ENCODE measurements around the gene ERFL. TPM values are rescaled to one million over a fixed set of nuclear protein-coding genes. Genes with fewer than 3 reads are reported as not detected.

The ERFL gene
- total RNA-seq, 1 donor from 2014 or later = not detected

- TF ChIP-seq CTCF (IDR thresholded peaks at IDR 0.05) = no peak
- Histone ChIP-seq H3K36me3 (peaks cover 37 to 43% of the 10 kb centered on the region in 2 donors), H3K27ac (no peak overlapping the region), H3K9me3 (no peaks in the 10 kb centered on the region), H3K4me3 (no peak overlapping the region), H3K27me3 (peaks cover 4% of the 10 kb centered on the region), H3K4me1 (no peaks in the 10 kb centered on the region)
- DNase-seq (ENCODE audit: low spot score in 2 of 2) = no peak
- intact Hi-C loops (cut with DNase I) = no loop called here
Observed at GRCh38 chr19:41907994-41908615, 20.1 kb downstream of the ERFL start.

GRCh38 chr19:41906916-41907680 is 21.2 kb downstream of the ERFL start:
- no peaks in the 10 kb centered on the region for H3K4me1 ChIP-seq
- no peak overlapping the region for H3K4me3 ChIP-seq
- H3K27ac ChIP-seq = no peak overlapping the region
- H3K9me3 ChIP-seq = no peaks in the 10 kb centered on the region
- intact Hi-C loops (cut with DNase I) = no loop called here
- H3K36me3 ChIP-seq = peaks cover 47 to 53% of the 10 kb centered on the region in 2 donors
- DNase-seq (ENCODE audit: low spot score in 2 of 2) = no peak
- no peaks in the 10 kb centered on the region for H3K27me3 ChIP-seq
- TF ChIP-seq CTCF (IDR thresholded peaks at IDR 0.05) = no peak

GRCh38 chr19:41906271-41906670 is 22.0 kb downstream of the ERFL start:
- no peak for DNase-seq (ENCODE audit: low spot score in 2 of 2)
- H3K4me3 ChIP-seq = no peak overlapping the region
- no peaks in the 10 kb centered on the region for H3K4me1 ChIP-seq
- H3K9me3 ChIP-seq = no peaks in the 10 kb centered on the region
- TF ChIP-seq CTCF (IDR thresholded peaks at IDR 0.05) = no peak
- peaks cover 55 to 61% of the 10 kb centered on the region in 2 donors for H3K36me3 ChIP-seq
- intact Hi-C loops (cut with DNase I) = no loop called here
- H3K27ac ChIP-seq = no peak overlapping the region
- no peaks in the 10 kb centered on the region for H3K27me3 ChIP-seq

- Histone ChIP-seq H3K27me3 (no peaks in the 10 kb centered on the region), H3K36me3 (peaks cover 62 to 70% of the 10 kb centered on the region in 2 donors)
Observed at GRCh38 chr19:41905273-41906002, 22.8 kb downstream of the ERFL start.

More at GRCh38 chr19:41905273-41906002, 22.8 kb downstream of the ERFL start:
- no peak overlapping the region for H3K27ac ChIP-seq
- no peaks in the 10 kb centered on the region for H3K4me1 ChIP-seq
- DNase-seq (ENCODE audit: low spot score in 2 of 2) = no peak
- intact Hi-C loops (cut with DNase I) = no loop called here
- no peak overlapping the region for H3K4me3 ChIP-seq
- no peak for TF ChIP-seq CTCF (IDR thresholded peaks at IDR 0.05)
- no peaks in the 10 kb centered on the region for H3K9me3 ChIP-seq

All from ascending aorta (tissue), 2 donors.